ENCODE data around the gene SLC1A7.

- TF ChIP-seq CTCF (IDR thresholded peaks at IDR 0.05) (no peak), POLR2A (IDR thresholded peaks at IDR 0.05) (no peak)
Measured at GRCh38 chr1:53085405-53085804, 57.0 kb downstream of the SLC1A7 start.
